Measurements from ENCODE around the gene COA4. TPM values are rescaled to one million over a fixed set of nuclear protein-coding genes. Genes with fewer than 3 reads are reported as not detected.

The COA4 gene
- total and polyA plus RNA-seq, 4 donors = 37.6 to 94.2 (median 76.2) TPM

GRCh38 chr11:73894725-73895335 is 18.2 kb upstream of the COA4 start:
- H3K27ac ChIP-seq (ENCODE audit: low read depth in 1 of 2, low read length in 2 of 2) = no peak overlapping the region
- H3K4me3 ChIP-seq (ENCODE audit: low read depth in 1 of 3, low read length in 3 of 3) = no peak overlapping the region
- no peaks in the 10 kb centered on the region for H3K9me3 ChIP-seq (ENCODE audit: control insufficient read depth in 4 of 4, low read length in 3 of 4)
- H3K27me3 ChIP-seq (ENCODE audit: control insufficient read depth in 4 of 4, insufficient read depth in 4 of 4, low read length in 3 of 4) = no peaks in the 10 kb centered on the region
- TF ChIP-seq CTCF (IDR thresholded peaks at IDR 0.05; ENCODE audit: low read depth, low read length, missing input control) (no peak), ZBTB33 (IDR thresholded peaks at IDR 0.05) (no peak), RXRA (IDR thresholded peaks at IDR 0.05) (no peak), GABPA (IDR thresholded peaks at IDR 0.05 in 1 of 2, conservative IDR thresholded peaks at IDR 0.05 in 1 of 2) (no peak), FOXA1 (IDR thresholded peaks at IDR 0.05) (no peak)
- WGBS = 98% methylated on average over 5 of the region's 5 CpGs
- DNase-seq (ENCODE audit: low spot score) = no peak
- H3K9ac ChIP-seq (ENCODE audit: low read depth in 1 of 2, low read length in 2 of 2) = no peak overlapping the region
- no peaks in the 10 kb centered on the region for H3K4me1 ChIP-seq (ENCODE audit: control insufficient read depth in 4 of 4, insufficient read depth in 4 of 4, low read length in 3 of 4)
- H3K36me3 ChIP-seq (ENCODE audit: control insufficient read depth in 4 of 4, insufficient read depth in 3 of 4, low read depth in 1 of 4, low read length in 3 of 4) = peaks cover 3 to 24% (median 13%) of the 10 kb centered on the region in 4 donors

GRCh38 chr11:73893041-73893440 is 16.4 kb upstream of the COA4 start:
- Histone ChIP-seq H3K4me3 (ENCODE audit: low read depth in 1 of 3, low read length in 3 of 3) (no peak overlapping the region), H3K4me1 (ENCODE audit: control insufficient read depth in 4 of 4, insufficient read depth in 4 of 4, low read length in 3 of 4) (no peaks in the 10 kb centered on the region), H3K27ac (ENCODE audit: low read depth in 1 of 2, low read length in 2 of 2) (no peak overlapping the region), H3K27me3 (ENCODE audit: control insufficient read depth in 4 of 4, insufficient read depth in 4 of 4, low read length in 3 of 4) (no peaks in the 10 kb centered on the region), H3K36me3 (ENCODE audit: control insufficient read depth in 4 of 4, insufficient read depth in 3 of 4, low read depth in 1 of 4, low read length in 3 of 4) (peaks cover 5 to 27% (median 16%) of the 10 kb centered on the region in 4 donors), H3K9ac (ENCODE audit: low read depth in 1 of 2, low read length in 2 of 2) (no peak overlapping the region), H3K9me3 (ENCODE audit: control insufficient read depth in 4 of 4, low read length in 3 of 4) (no peaks in the 10 kb centered on the region)
- no peak for DNase-seq (ENCODE audit: low spot score)
- 95% methylated on average over 3 of the region's 3 CpGs for WGBS
- TF ChIP-seq SP1 (IDR thresholded peaks at IDR 0.05) (no peak), ZBTB33 (IDR thresholded peaks at IDR 0.05) (no peak), HNF4G (IDR thresholded peaks at IDR 0.05) (no peak), CTCF (IDR thresholded peaks at IDR 0.05; ENCODE audit: low read depth, low read length, missing input control) (no peak), MAX (IDR thresholded peaks at IDR 0.05) (no peak), EGR1 (IDR thresholded peaks at IDR 0.05; ENCODE audit: low read depth in 2 of 2) (no peak), RAD21 (IDR thresholded peaks at IDR 0.05) (no peak), YY1 (IDR thresholded peaks at IDR 0.05) (no peak), HNF4A (conservative IDR thresholded peaks at IDR 0.05) (no peak)
